ENCODE results near the gene TMEM86B.
"Not testable (repeated sequence)": the region's sequence is repeated elsewhere in the genome, so short reads cannot be mapped to it uniquely, and the experiment has no call there.

Gene TMEM86B

GRCh38 chr19:55241935-55242464 is 13.4 kb upstream of the TMEM86B start:
- DNase-seq (ENCODE audit: low read depth): no peak

GRCh38 chr19:55241143-55241934 is 12.8 kb upstream of the TMEM86B start:
- DNase-seq (ENCODE audit: low read depth): no peak

GRCh38 chr19:55240713-55241020 is 12.1 kb upstream of the TMEM86B start:
- no peak for DNase-seq (ENCODE audit: low read depth)

GRCh38 chr19:55239004-55239403 is 10.4 kb upstream of the TMEM86B start:
- DNase-seq (ENCODE audit: low read depth): no peak

GRCh38 chr19:55238030-55238429 is 9.5 kb upstream of the TMEM86B start:
- DNase-seq (ENCODE audit: low read depth): no peak

- DNase-seq (ENCODE audit: low read depth): no peak
These were observed 4.4 kb upstream of the TMEM86B start for GRCh38 chr19:55232986-55233385.

- DNase-seq (ENCODE audit: low read depth): no peak
These were observed 3.7 kb upstream of the TMEM86B start for GRCh38 chr19:55232286-55232602.

- no peak for DNase-seq (ENCODE audit: low read depth)
These were observed 3.1 kb upstream of the TMEM86B start for GRCh38 chr19:55231391-55232285.

- DNase-seq (ENCODE audit: low read depth): no peak
These were observed 2.2 kb upstream of the TMEM86B start for GRCh38 chr19:55230780-55231179.

GRCh38 chr19:55230329-55230728 is 1.8 kb upstream of the TMEM86B start:
- no peak for DNase-seq (ENCODE audit: low read depth)

- DNase-seq (ENCODE audit: low read depth): no peak
These were observed 1.2 kb upstream of the TMEM86B start for GRCh38 chr19:55229789-55230182.

- DNase-seq (ENCODE audit: low read depth): no peak
These were observed 704 bp upstream of the TMEM86B start for GRCh38 chr19:55229145-55229788.

GRCh38 chr19:55228015-55228391 is 560 bp downstream of the TMEM86B start:
- DNase-seq (ENCODE audit: low read depth): no peak

GRCh38 chr19:55227241-55228014 is 1.1 kb downstream of the TMEM86B start:
- DNase-seq (ENCODE audit: low read depth): no peak

- no peak for DNase-seq (ENCODE audit: low read depth)
These were observed 1.8 kb downstream of the TMEM86B start for GRCh38 chr19:55226788-55227187.

GRCh38 chr19:55226273-55226672 is 2.3 kb downstream of the TMEM86B start:
- DNase-seq (ENCODE audit: low read depth): no peak

GRCh38 chr19:55225415-55225958 is 3.1 kb downstream of the TMEM86B start:
- DNase-seq (ENCODE audit: low read depth): no peak

- DNase-seq (ENCODE audit: low read depth): not testable (repeated sequence)
These were observed 3.7 kb downstream of the TMEM86B start for GRCh38 chr19:55224679-55225414.

GRCh38 chr19:55224038-55224665 is 4.4 kb downstream of the TMEM86B start:
- DNase-seq (ENCODE audit: low read depth): no peak

GRCh38 chr19:55223291-55224037 is 5.1 kb downstream of the TMEM86B start:
- no peak for DNase-seq (ENCODE audit: low read depth)
